ENCODE results near the gene PIKFYVE.
"Not testable (repeated sequence)": the region's sequence is repeated elsewhere in the genome, so short reads cannot be mapped to it uniquely, and the experiment has no call there.

The PIKFYVE gene

DNA sequence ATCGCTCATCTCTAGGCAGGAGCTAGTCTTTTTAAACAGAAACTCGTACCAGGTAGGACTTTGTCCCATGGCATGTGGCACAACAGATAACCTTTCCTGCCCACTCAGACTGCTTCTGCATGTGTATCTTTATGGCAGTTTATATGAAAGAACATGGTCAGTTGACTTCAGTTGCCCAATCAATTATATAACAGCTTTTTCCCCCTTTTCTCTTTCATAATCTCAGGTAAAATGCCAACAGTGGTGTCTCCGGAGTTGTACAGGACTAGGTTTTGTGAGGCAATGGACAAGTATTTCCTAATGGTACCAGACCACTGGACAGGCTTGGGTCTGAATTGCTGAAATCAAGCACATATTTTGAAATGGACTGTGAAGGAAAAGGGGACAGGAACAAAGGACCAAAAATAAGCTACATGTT is 88.9 kb downstream of the PIKFYVE start:
- H3K9me3 ChIP-seq (ENCODE audit: insufficient read depth, low read length) = no peaks in the 10 kb centered on the region
- H3K4me2 ChIP-seq (ENCODE audit: low read length) = no peak overlapping the region
- no peaks in the 10 kb centered on the region for H3K27me3 ChIP-seq (ENCODE audit: low read depth, low read length)
- TF ChIP-seq EZH2phosphoT487 (IDR thresholded peaks at IDR 0.05; ENCODE audit: low read depth) = no peak
- TF ChIP-seq, protein P1, sequence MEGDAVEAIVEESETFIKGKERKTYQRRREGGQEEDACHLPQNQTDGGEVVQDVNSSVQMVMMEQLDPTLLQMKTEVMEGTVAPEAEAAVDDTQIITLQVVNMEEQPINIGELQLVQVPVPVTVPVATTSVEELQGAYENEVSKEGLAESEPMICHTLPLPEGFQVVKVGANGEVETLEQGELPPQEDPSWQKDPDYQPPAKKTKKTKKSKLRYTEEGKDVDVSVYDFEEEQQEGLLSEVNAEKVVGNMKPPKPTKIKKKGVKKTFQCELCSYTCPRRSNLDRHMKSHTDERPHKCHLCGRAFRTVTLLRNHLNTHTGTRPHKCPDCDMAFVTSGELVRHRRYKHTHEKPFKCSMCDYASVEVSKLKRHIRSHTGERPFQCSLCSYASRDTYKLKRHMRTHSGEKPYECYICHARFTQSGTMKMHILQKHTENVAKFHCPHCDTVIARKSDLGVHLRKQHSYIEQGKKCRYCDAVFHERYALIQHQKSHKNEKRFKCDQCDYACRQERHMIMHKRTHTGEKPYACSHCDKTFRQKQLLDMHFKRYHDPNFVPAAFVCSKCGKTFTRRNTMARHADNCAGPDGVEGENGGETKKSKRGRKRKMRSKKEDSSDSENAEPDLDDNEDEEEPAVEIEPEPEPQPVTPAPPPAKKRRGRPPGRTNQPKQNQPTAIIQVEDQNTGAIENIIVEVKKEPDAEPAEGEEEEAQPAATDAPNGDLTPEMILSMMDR (IDR thresholded peaks at IDR 0.05; ENCODE audit: low read depth, low read length) = no peak
- no peak overlapping the region for H2AFZ ChIP-seq (ENCODE audit: low read depth, low read length)
- no peak overlapping the region for H3K27ac ChIP-seq (ENCODE audit: low read length)
- no peaks in the 10 kb centered on the region for H4K20me1 ChIP-seq (ENCODE audit: insufficient read depth, low read length)
- no peaks in the 10 kb centered on the region for H3K4me1 ChIP-seq (ENCODE audit: low read length)
- no peak overlapping the region for H3K9ac ChIP-seq (ENCODE audit: low read length)
- no peak overlapping the region for H3K4me3 ChIP-seq (ENCODE audit: low read length)
- H3K36me3 ChIP-seq (replicated peaks; ENCODE audit: low read depth, low read length) = peaks cover 51% of the 10 kb centered on the region
- H3K79me2 ChIP-seq (ENCODE audit: low read length) = no peaks in the 10 kb centered on the region

DNA sequence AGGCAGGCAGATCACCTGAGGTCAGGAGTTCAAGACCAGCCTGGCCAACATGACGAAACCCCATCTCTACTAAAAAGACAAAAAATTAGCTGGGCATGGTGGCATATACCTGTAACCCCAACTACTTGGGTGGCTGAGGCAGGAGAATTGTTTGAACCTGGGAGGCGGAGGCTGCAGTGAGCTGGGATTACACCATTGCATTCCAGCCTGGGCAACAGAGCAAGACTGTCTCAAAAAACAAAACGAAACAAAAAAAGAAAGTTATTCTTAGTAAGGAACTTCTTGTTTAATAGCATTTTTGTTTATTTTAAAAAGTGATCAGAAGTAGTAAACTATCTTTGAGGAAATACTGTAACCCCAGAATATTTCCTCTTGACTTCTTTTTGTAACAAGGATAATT is 90.4 kb downstream of the PIKFYVE start:
- not testable (repeated sequence) for H3K4me3 ChIP-seq (ENCODE audit: low read length); H3K4me2 ChIP-seq (ENCODE audit: low read length); H3K4me1 ChIP-seq (ENCODE audit: low read length); H3K79me2 ChIP-seq (ENCODE audit: low read length); H3K27ac ChIP-seq (ENCODE audit: low read length); H3K9me3 ChIP-seq (ENCODE audit: insufficient read depth, low read length); H3K9ac ChIP-seq (ENCODE audit: low read length); H4K20me1 ChIP-seq (ENCODE audit: insufficient read depth, low read length); H3K27me3 ChIP-seq (ENCODE audit: low read depth, low read length); H2AFZ ChIP-seq (ENCODE audit: low read depth, low read length)
- H3K36me3 ChIP-seq (replicated peaks; ENCODE audit: low read depth, low read length) = peaks cover 45% of the 10 kb centered on the region

DNA sequence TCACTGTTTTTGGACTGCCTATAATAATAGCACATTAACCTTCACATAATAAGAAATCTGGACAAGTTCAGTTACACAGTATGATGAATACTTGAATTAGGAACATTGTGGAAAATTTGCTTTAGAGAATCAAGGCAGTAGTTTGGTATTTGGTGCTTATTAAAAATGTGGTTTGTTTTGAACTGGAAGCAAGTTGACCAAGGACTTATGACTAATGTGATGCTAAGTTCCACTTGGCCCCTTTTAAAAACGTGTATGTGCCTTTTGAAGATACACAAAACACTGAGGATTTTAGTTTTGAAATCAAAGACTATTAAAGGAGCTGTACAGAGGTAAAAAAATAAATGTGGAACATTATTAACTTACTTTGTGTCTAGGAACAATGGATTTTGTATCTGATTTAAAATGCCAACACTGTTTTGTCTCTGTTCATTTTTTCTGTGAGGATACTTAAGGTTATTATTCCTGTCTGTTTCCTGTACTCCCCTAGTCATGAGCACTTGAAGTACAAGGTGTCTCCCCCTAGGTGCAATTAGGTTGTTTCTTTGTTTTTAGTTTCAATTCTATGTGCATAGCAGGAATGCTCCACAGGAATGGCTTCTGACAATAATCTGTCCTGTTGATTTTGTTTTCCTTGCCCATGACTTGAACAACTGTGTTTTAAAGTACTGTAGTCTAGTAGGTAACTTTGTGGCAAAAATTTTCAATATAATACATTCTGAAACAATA is 91.0 kb downstream of the PIKFYVE start:
- H3K4me3 ChIP-seq (ENCODE audit: low read length) = no peak overlapping the region
- H3K9me3 ChIP-seq (ENCODE audit: insufficient read depth, low read length) = no peaks in the 10 kb centered on the region
- TF ChIP-seq, protein P1 (IDR thresholded peaks at IDR 0.05; ENCODE audit: low read depth, low read length) = no peak
- no peak for TF ChIP-seq EZH2phosphoT487 (IDR thresholded peaks at IDR 0.05; ENCODE audit: low read depth)
- H3K79me2 ChIP-seq (ENCODE audit: low read length) = no peaks in the 10 kb centered on the region
- H3K4me1 ChIP-seq (ENCODE audit: low read length) = no peaks in the 10 kb centered on the region
- H3K9ac ChIP-seq (ENCODE audit: low read length) = no peak overlapping the region
- H3K4me2 ChIP-seq (ENCODE audit: low read length) = no peak overlapping the region
- no peaks in the 10 kb centered on the region for H4K20me1 ChIP-seq (ENCODE audit: insufficient read depth, low read length)
- no peaks in the 10 kb centered on the region for H3K27me3 ChIP-seq (ENCODE audit: low read depth, low read length)
- no peak overlapping the region for H2AFZ ChIP-seq (ENCODE audit: low read depth, low read length)
- H3K27ac ChIP-seq (ENCODE audit: low read length) = no peak overlapping the region
- H3K36me3 ChIP-seq (replicated peaks; ENCODE audit: low read depth, low read length) = peaks cover 40% of the 10 kb centered on the region

DNA sequence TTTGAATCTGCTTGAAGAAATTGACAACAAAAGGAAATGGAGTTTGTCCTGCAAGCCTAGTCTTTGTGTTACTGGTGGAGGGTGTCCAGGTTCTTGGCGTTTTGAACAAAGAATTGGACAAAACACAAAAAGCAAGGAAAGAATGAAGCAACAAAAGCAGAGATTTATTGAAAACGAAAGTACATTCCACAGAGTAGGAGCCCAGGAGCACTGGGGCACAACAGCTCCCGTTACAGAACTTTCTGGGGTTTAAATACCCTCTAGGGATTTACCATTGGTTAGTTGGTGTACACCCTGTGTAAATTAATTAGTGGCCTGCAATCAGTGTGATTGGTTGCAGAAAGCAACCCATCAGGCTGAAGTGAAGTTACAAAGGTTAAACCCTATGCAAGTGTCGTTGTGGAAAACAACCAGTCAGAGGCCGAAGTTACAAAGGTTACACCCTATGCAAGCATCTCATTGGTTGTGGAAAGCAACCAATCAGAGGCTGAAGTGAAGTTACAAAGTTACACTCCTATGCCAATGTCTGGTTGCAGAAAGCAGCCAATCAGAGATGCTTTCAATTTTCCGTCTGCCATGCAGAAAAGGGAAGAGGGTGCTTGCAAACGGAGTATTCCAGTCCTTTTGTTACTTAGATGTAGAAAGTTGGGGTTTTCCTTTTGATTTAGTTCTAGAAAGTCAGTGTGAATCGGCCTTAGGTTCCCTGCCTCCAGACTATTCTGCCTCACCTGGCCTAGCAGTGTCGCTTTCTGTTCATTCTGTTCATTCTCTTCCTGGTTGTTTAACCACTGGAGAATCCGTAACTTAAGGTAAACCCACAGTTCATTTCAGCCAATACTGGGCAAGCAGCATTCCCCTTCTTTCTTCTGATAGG is 92.9 kb downstream of the PIKFYVE start:
- no peak overlapping the region for H3K9ac ChIP-seq (ENCODE audit: low read length)
- no peak overlapping the region for H3K27ac ChIP-seq (ENCODE audit: low read length)
- H2AFZ ChIP-seq (ENCODE audit: low read depth, low read length) = no peak overlapping the region
- no peaks in the 10 kb centered on the region for H4K20me1 ChIP-seq (ENCODE audit: insufficient read depth, low read length)
- no peaks in the 10 kb centered on the region for H3K79me2 ChIP-seq (ENCODE audit: low read length)
- no peak overlapping the region for H3K4me3 ChIP-seq (ENCODE audit: low read length)
- no peaks in the 10 kb centered on the region for H3K27me3 ChIP-seq (ENCODE audit: low read depth, low read length)
- H3K4me2 ChIP-seq (ENCODE audit: low read length) = no peak overlapping the region
- no peak for TF ChIP-seq EZH2phosphoT487 (IDR thresholded peaks at IDR 0.05; ENCODE audit: low read depth)
- TF ChIP-seq, protein P1 (IDR thresholded peaks at IDR 0.05; ENCODE audit: low read depth, low read length) = no peak
- H3K4me1 ChIP-seq (ENCODE audit: low read length) = peaks cover 9% of the 10 kb centered on the region
- 0 out of 2 replicates have a peak, but pooled peaks cover under 1% of the 10 kb centered on the region for H3K9me3 ChIP-seq (ENCODE audit: insufficient read depth, low read length)
- H3K36me3 ChIP-seq (replicated peaks; ENCODE audit: low read depth, low read length) = peaks cover 22% of the 10 kb centered on the region

All from OCI-LY3 (cell line).